AG08395 (cell line): ENCODE results near the gene BEND5.
A peak's percentile ranks its signal among the peaks of the same experiment; 100 is the strongest.

ENCODE experiments used
- DNase-seq: peaks from one replicate; pipeline ENCODE4 v3.0.0; 2012; ENCODE audit warnings: mixed read lengths, low spot score

BEND5 gene, protein sequence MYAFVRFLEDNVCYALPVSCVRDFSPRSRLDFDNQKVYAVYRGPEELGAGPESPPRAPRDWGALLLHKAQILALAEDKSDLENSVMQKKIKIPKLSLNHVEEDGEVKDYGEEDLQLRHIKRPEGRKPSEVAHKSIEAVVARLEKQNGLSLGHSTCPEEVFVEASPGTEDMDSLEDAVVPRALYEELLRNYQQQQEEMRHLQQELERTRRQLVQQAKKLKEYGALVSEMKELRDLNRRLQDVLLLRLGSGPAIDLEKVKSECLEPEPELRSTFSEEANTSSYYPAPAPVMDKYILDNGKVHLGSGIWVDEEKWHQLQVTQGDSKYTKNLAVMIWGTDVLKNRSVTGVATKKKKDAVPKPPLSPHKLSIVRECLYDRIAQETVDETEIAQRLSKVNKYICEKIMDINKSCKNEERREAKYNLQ

DNA sequence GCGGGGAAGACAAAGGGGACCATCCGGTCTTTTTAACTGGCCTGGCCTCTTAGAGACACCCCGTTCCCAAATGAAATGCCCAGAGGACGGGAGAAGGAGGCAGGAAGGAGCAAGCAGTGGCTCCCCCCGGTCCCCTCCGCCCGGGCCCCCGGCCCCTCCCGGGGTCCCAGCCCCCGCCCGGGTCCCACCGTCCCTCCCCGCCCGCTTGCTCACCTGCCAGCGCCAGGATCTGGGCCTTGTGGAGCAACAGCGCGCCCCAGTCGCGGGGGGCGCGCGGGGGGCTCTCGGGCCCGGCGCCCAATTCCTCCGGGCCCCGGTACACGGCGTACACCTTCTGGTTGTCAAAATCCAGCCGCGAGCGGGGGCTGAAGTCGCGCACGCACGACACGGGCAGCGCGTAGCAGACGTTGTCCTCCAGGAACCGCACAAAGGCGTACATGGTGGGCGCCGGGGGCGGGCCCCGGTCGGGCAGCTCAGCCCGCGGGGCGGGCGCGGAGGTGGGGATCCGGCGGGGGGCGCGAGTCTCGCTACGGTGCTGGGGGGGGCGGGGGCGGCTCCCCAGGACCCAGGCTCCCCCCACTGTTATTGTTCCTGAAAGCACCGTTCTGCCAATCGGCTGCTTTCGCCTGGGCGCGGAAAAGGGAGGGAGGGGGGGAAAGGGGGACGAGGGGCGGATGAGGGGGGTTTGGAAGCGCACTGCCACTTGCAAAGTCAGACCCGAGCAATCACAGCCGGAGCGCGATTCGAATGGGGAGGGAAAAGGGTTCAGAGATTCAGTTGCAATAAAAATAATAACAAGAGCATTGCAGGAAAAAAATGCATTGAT is at the start of gene BEND5:
Gene BEND5 (minus strand): TSS at position 499 of the 826 bp plus-strand sequence. CDS start 60 bp downstream, at position 439.
- DNase-seq, result peak; percentile 29

DNA sequence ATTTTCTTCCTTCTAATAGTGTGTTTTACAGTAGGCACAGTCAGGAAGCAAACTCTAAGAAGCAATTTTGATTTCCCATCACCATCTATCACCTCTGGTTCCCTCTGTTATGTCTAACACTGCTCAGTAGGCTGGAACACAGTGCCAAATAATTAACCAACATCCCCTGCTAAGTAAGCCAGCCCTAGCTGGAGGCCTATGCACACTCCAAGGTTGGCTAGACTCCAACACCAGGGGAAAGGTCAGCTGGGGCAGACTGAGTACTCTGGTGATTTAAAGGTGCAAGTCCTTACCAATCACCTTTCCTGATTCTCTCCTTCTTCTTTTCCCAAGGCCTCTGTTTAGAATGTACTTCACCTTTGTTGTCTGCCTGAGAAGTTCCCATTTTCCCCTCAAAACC is 46.5 kb upstream of the BEND5 start:
- DNase-seq, result no peak

DNA sequence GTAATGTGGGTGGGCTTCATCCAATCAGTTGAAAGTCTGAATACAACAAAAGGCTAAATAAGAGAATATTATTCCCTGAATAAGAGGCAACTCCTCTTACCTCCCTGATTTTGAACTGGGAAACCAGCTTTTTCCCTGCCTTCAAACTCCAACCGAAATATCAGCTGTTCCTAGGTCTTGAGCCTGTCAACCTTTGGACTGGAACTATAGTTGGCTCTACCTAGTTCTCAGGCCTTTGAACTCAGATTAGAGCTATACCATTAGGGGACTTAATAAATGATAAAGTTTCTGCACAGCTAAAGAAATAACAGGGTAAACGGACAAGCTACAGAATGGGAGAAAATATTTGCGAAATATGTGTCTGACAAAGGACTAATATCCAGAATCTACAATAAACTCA is 43.8 kb upstream of the BEND5 start:
- no peak for DNase-seq

DNA sequence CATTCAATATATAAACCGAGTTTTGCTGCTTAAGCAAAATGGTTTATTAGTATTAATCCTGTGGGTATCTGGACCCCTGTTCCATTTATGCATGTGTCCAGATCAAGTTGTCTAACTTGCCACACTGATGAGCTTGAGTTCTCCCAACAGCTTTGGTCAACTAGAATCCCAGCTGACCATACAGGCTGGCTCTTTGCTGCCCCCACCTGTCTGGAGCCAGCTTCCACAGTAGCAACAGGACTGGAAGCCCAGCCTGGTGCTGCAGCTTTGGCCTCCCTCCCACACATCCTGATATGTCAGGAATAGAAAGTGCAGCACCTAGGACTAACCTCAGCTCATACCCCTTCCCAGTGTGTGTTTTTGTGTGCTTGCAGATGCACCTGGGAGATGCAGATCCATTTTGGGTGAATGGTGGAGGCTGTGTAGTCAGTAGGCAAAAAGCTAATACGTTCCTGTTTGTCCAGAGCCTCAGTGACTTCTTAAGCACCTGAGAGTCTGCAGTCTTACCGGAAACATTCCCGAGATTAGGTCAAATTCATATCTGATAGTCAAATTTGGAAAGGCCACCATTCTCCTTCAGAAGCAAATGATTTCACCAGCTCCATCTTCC is 40.9 kb upstream of the BEND5 start:
- DNase-seq, result peak; percentile 68

DNA sequence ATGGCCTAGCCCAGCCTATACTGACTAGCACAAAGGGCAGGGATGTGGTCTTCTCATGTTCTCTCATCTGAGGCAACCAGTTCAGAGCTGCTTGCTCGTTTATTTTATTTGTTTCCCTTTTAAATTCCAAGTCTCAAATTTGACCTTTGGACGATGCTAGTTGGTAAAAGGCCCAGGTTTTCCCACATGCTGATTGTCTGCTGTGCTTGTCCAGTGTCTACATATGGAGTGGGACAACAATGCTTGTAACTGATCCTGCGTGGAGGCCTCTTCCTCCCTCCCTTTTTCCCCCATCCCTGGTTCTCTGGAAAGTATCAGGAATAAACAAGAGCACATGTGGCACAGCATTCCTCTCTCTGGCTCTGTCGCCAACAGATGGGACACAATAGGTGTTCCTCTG is 34.0 kb upstream of the BEND5 start:
- no peak for DNase-seq

DNA sequence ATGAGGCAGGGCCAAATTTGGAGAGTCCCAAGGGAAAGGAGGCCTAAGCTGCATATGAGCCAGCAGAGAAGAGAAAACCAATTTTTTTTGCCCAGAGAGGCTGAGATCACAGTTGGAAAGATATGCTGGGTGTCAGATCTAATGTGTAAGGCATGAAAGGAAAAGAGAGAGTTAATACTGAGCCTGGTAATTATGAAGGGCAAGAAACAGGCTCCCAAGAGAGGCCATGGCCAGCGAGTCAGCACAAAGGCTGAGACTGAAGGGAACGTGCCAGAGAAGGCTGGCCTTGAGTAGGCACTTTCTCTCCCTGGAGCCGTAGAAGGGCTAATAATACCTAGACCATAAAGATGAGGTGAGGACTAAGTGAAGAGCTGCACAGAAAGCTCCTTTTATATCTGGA is 31.8 kb upstream of the BEND5 start:
- DNase-seq, result no peak

DNA sequence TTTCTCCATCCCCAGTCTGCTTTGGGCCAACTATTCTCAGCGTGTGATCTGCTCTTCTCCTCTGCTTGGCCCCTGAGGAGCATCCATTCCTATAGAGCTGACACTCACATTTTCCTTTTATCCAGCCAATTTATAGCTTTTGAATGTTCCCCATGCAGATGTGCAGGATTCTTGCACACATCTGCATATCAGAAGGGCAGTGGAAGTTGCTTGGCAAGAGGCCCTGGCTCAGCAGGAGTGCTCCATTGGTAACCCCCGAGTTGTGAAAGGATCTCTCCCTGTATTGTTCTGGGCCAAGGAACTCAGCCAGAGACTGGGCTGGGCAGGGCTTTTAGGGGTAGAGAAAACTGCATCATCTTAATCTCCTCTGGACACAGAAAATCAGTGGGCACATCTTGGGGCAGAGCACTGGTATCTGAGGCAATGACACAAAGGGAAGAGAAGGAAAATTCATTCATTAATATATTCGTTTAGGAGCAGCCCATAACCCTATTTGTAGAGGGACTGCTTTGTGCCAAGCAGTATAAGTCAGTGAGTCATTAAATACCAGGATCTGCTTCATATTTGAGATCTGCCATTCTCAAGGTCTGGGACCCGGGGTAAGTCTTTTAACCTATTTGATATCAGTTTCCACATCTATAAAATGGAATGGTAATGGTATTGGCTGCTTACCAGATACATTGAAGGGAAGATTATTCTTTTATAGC is 31.0 kb upstream of the BEND5 start:
- DNase-seq, result no peak

DNA sequence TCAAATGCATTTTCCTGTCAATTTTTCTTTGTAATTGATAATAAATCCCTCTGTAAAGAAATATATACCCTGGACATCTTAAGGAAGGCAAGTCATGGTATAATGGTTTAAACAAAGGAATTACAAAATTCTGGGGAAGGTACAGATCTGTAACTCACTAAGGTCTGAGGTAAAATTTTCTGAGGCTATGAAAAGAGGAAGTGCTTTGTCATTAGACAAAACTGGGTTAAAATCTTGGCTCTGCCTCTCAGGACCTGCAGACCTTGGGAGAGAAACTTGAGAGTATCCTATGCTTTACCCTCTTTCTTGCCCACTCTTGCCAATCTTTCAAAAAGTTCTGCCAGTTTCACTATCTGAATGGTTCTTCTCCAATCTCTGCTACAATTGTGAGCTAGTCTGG is 26.8 kb upstream of the BEND5 start:
- no peak for DNase-seq

DNA sequence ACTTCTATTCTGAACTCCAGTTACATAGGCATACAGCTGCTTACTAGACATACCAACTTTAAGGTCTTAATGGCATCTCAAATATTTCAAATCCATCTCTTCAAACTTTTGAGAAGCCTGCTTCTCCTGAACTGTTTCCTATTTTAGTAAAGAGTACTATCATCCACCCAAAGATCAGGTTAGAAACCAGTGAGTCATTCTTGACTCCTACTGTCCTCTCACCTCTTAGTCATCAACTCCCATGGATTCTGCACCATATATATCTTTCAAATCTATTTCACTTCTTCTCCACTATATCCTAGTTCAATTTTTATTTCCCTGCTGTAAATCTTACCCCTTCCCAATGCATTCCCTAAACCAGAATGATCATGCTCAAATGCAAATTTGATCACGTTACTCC is 18.1 kb upstream of the BEND5 start:
- no peak for DNase-seq

DNA sequence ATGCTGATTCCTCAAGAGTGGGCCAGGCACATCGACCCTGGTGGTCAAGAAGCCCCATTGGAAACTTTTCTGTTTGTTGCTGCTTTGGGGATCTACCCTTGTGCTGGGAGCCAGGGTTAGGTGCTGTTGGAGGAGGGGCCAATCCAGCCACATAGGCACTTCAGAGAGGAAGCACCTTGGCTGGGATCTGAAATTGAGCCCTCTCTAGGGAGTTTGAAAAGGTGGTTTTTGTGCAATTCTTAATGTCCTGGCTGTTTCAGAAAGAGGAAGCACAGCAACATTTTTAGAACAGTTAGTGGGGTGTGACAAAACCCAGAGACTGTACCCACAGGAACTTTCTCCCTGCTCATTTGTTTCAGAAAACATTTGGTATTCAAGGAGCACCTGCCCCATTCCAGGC is 17.2 kb upstream of the BEND5 start:
- no peak for DNase-seq

DNA sequence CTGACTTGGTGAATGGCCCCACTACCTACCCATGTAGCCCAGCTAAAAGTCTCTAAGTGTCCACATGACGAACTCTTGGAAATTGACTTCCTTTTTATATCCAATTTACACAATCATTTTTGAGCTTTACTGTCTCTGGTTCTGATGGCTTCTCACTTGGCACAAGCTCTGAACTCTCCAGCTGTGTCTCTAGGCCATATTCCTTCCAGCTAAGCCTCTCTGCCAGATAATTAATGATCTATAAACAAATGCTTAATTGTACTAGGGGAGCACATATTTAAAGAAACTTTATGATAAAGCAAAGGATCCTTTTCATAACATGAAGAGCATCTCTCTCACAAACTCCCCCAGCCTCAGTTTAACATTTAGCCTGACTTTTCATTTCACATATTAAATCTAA is 16.3 kb upstream of the BEND5 start:
- DNase-seq, result no peak

DNA sequence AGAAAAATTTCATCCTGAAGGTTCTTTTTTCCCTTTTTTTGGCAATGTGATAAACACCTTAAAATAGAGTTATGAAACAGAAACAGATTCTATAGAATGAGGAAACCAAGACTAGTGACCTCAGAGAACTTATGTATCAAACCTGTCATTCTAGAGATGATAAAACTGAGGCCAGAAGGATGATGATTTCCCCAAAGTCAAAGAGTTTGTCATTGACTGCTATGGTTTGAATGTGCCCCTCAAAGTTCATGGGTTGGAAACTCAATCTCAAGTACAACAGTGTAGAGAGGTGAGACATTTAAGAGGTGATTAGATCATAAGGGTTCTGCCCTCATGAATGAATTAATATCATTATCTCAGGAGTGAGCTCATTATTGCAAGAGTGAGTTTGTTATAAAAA is 13.7 kb upstream of the BEND5 start:
- DNase-seq, result no peak

DNA sequence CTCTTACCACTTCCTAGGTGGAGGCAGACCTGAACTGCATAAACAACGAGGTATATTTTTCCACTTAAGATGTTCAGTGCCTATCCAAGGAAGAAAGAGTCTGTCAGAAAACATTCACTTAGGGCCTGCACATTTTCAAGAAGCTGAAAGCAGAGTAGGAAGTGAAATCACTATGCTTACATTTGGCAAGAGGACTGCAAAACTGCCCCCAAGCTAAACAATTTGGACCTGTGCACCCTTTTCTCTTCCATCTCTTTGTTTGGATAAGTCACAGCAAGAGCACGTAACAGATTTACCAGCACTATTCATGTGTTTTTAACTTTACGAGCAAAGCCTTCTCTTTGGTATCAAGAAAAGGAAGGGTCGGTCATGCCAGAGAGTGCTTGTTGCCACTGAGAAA is 13.2 kb upstream of the BEND5 start:
- no peak for DNase-seq

DNA sequence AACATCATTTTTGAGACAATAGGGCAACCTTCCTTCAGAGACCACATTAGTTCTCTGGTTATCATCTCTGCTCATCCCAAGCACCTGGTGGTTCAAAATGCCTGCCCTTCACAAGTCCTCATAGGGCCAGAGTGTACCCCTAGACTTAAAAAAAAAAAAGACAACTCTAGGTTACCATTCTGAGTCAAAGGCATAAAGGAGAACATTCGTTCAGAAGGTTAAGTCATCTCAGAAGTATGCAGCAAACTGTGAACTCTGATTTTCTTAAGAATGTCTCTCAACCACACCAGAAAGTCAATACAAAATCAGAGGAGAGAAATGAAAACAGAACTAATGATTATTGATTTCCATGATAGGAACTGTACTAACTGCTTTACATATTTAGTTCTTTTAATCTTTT is 9.2 kb upstream of the BEND5 start:
- no peak for DNase-seq

DNA sequence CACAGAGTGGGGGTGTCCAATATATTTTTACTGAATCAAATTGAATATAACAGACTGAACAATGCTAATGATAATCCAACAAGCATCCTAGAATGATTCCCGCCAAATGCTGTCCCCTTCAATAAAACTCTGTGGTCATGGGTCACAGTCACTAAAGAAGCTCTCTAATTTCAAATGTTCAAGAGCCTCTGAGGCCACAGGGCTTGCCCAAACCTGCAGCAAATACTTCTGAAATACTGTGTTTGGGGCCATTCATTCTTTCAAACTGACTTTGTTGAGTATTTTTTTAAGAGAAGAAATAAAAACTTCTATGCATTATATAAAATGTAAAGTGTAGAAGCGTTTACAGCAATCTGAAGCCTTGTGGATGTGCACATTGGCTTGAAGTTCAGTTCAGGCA is 7.6 kb upstream of the BEND5 start:
- no peak for DNase-seq

DNA sequence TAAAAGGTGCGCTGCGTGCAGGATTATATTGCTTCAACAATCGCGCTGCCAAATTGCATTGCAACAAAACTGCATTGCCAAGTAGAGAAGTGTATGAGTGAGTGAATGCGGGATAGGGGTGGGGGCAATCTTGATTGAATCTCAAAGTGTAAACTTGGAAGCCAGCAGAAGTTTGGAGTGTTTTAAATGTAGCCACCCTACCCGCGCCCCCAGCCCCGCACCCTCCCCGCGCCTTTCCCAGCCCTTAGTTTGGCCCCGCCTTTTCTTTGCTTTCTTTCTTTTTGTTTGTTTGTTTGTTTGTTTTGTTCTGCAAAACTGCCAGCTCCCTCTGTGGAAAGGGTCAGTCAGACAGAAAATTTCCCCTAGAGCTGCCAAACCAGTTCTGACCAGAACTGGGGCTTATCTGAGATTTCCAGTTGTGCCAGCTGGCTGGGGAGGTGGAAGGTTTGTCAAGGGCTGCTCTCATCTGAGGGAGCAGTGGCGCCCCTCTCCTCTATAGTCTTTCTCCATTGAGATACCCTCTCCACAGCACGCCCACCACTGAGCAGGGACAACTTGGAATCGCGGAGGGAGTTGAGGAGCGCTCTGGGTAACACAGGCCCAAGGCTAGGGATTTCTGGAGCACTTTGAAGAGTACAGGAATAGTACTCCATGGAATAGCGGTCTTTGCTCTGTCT is 666 bp upstream of the BEND5 start:
- no peak for DNase-seq

DNA sequence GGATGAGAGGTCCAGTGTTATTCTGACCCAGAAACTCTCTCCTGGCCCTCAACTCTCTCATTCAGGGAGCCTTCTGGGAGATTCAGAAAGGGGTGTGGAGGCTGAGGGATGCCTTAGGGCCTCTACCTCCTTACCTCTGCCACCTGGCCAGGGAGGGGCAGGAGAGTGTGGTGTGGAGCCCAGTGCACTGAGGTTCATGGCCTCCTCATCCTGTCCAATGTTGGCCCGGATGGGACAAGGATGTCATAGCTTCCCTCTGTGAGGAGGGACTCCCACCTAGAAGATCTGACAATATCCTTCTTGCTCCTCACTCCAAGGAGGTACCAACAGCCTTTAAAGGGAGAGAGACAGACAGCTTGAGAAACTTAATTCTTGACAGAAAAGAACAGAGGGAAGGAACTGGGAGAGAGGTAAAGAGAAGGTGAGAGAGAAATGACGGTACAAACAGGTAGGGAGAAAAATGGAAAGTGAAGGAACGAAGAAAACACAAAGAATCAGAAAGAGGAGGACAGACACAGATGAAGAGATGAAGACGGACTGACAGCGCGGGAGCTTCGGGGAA is 779 bp downstream of the BEND5 start:
- no peak for DNase-seq

DNA sequence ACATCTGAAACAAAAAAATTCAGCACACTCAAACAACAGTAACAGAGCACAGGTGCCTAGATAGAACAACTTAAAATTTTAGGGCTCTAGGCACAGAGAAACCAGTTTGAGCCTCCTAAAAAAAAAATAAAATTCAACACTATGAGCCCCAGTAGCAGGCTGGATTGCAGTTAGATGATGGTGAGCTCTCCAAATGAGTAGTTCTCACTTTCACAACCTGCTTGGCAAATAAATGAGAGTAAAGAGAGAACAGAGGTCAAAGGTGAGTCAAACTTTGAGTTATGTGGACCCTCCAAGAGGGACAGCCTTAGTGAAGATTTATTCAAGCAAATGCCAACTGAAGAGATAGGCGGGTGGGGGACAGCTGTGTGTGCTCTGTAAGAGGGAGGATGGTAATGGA is 3.6 kb downstream of the BEND5 start:
- DNase-seq, result no peak

DNA sequence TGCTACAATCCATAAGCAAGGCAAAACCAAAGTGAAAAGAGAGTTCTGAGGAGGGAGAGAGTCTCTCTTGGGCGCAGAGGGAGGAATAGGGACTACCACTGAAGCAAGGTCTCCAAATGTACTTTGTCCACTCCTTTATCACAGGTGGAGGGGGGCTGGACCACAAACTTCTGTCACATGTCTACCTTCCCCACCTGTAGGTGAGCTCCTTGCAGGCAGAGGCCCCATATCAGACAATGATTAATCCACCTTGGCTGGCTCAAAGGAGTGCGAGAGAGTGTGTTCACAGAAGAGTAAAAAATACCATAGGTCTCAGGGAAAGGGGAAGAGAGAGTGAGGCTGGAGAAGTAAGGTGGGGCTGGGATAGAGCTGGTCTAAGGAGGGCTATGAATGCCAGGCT is 4.5 kb downstream of the BEND5 start:
- DNase-seq, result no peak

DNA sequence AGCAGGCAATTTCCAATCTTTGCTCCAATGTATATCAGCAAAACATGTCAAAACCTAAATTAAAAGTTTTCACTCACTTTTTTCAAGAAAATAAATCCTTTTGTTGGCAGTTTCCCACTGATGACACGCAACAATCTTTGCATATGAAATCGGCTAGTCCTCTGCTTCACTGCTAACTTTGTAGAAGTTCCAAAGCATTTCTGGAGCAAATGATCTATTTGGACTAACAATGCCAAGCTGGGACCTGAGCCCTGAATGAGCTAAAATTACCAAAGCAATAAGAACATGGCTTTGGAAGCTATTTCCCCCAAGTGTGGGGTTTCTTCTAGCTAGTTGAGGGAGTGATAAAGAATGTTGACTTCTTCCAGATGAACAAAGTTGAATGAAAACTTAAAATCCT is 5.1 kb downstream of the BEND5 start:
- no peak for DNase-seq

DNA sequence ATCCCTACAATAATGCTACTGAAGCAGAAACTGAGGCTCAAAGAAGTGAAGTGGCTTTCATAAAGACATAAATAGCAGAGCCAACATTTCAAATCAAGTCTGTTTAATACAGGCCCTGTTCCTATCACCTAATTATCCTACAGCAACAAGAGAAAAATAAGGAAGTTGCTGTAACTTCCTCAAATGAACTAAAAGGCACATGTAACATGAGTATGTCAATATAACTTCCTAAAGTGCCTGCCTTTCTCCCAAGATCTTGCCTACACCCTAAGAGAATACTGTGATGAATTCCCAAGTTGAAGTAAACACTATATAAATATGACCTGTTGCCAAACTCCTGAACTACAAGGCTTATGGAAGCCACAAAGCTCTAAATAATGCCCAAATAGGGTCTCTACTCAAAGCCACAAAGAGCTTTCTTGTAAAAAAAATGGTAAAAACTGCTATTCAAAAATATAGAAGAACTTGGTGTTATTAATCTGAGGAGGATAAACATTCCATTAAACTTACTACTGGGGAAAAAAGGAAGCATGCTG is 8.6 kb downstream of the BEND5 start:
- no peak for DNase-seq
